Muscle layer of duodenum (tissue), 2 donors: ENCODE data around the gene ADAD2.

Experiments
- H3K27ac ChIP-seq: one replicate; pipeline ENCODE4 v1.7.0; 2013; ENCODE audit warnings: mild to moderate bottlenecking, low read length
- H3K27me3 ChIP-seq: one replicate; pipeline ENCODE4 v1.7.0; 2013; ENCODE audit warnings: low read depth, mild to moderate bottlenecking, control low read depth, low read length
- H3K36me3 ChIP-seq, 2 donors: one replicate each; pipeline ENCODE4 v1.7.0; 2013; ENCODE audit warnings: low read length in 2 of 2, control low read depth in 1 of 2, mild to moderate bottlenecking in 1 of 2; ENCODE audit not compliant: insufficient read depth in 2 of 2, control insufficient read depth in 1 of 2
- H3K4me1 ChIP-seq, 2 donors: one replicate each; pipeline ENCODE4 v1.7.0; 2013; ENCODE audit warnings: low read length in 2 of 2, mild to moderate bottlenecking in 2 of 2, control low read depth in 1 of 2, moderate library complexity in 1 of 2; ENCODE audit not compliant: insufficient read depth in 2 of 2, control insufficient read depth in 1 of 2
- H3K4me3 ChIP-seq, 2 donors: one replicate each; pipeline ENCODE4 v1.7.0; 2013; ENCODE audit warnings: low read length in 2 of 2, low read depth in 1 of 2, mild to moderate bottlenecking in 1 of 2
- H3K9me3 ChIP-seq, 2 donors: one replicate each; pipeline ENCODE4 v1.7.0; 2013; ENCODE audit warnings: low read length in 2 of 2, control low read depth in 1 of 2, mild to moderate bottlenecking in 1 of 2; ENCODE audit not compliant: control insufficient read depth in 1 of 2
- donor health status: healthy.

ADAD2 gene

GRCh38 chr16:84159800-84160199 lies 31.2 kb upstream of the ADAD2 start:
- Histone ChIP-seq H3K9me3 (no peaks in the 10 kb centered on the region), H3K27me3 (peaks cover 4% of the 10 kb centered on the region), H3K36me3 (no peaks in the 10 kb centered on the region), H3K4me1 (no peaks in the 10 kb centered on the region), H3K4me3 (no peak overlapping the region), H3K27ac (no peak overlapping the region)

DNA sequence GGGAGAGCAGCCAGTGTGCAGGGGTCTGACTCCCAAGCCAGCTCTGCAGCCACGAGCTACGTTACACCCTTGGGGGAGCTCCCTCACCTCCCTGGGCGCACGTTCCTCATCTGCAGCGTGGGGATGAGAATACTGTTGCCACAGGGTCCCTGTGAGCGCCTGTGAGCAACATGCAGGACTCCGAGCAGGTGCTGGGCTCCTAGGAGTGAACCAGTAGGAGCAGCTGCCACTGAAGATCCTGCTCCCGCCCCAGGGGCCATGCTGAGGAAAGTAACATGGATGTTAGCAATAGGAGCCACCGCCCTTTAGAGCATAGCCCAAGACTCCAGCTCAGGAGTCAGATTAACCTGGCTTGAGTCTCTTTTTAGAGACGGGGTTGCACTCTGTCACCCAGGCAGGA lies 29.9 kb upstream of the ADAD2 start:
- no peak overlapping the region for H3K27ac ChIP-seq
- peaks cover 4% of the 10 kb centered on the region for H3K27me3 ChIP-seq
- no peak overlapping the region for H3K4me3 ChIP-seq
- H3K9me3 ChIP-seq, result no peaks in the 10 kb centered on the region
- no peaks in the 10 kb centered on the region for H3K4me1 ChIP-seq
- H3K36me3 ChIP-seq, result no peaks in the 10 kb centered on the region

- H3K9me3 ChIP-seq, result no peaks in the 10 kb centered on the region
- no peak overlapping the region for H3K4me3 ChIP-seq
- peaks cover 4% of the 10 kb centered on the region for H3K27me3 ChIP-seq
- no peaks in the 10 kb centered on the region for H3K36me3 ChIP-seq
- H3K27ac ChIP-seq, result no peak overlapping the region
- no peaks in the 10 kb centered on the region for H3K4me1 ChIP-seq
Measured at GRCh38 chr16:84161801-84162200, 29.2 kb upstream of the ADAD2 start.

- Histone ChIP-seq H3K27me3 (no peaks in the 10 kb centered on the region), H3K4me1 (no peaks in the 10 kb centered on the region), H3K4me3 (no peak overlapping the region), H3K9me3 (no peaks in the 10 kb centered on the region), H3K27ac (no peak overlapping the region), H3K36me3 (no peaks in the 10 kb centered on the region)
Measured at GRCh38 chr16:84165746-84166145, 25.2 kb upstream of the ADAD2 start.

DNA sequence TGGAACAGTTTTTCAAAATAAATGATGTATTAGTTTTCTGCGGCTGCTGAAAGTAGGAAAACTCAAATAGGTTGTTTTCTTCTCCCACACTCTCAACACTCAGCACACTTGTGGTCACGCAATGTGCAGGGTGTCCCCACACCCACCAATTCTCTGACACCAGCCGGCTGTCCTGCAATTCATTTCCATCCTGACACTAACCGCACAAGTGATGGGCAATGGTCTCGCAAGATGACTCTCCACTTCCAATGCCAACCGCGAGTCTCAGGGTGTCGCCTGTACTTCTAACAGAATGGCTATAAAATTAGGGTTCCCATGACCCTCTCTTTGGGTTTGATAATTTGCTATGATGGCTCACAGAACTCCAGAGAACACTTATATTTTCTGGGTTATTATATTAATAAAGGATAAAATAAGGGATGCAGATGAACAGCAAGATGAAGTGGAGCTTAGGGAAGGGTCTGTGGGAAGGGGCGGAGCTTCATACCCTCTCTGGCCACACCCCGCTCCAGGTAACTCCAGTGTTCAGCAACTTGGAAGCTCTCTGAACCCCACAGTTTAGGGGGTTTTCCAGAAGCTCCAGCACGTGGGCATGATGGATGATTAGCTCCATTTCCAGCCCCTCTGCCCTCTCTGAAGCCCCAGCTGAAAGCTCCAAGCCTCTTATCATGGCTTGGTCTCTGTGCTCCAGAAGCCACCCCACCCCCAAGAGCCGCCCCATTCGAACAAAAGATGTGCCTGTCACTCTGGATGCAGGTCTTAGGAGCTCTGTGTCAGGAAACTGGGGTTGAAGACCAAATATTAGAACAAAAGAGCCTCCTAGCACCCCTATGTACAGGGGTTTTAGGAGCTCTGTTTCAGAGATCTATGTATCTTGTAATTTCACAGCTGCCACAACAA lies 23.9 kb upstream of the ADAD2 start:
- Histone ChIP-seq H3K4me3 (no peak overlapping the region), H3K9me3 (no peaks in the 10 kb centered on the region), H3K27me3 (no peaks in the 10 kb centered on the region), H3K36me3 (no peaks in the 10 kb centered on the region), H3K27ac (no peak overlapping the region), H3K4me1 (no peaks in the 10 kb centered on the region)

DNA sequence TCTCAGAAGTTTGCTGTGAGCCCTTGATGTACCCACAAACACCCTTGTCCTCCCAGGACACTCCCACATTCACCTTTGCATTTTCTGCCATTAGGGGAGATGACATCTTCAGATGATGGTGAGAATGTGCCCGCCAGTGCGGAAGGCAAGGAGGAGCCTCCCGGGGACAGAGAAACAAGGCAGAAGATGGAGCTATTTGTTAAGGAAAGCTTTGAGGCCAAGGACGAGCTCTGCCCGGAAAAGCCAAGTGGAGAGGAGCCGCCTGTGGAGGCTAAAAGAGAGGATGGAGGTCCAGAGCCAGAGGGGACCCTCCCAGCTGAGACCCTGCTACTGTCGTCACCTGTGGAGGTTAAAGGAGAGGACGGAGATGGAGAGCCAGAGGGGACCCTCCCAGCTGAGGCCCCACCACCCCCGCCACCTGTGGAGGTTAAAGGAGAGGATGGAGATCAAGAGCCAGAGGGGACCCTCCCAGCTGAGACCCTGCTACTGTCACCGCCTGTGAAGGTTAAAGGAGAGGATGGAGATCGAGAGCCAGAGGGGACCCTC lies 21.1 kb upstream of the ADAD2 start:
- Histone ChIP-seq H3K4me1 (no peaks in the 10 kb centered on the region), H3K4me3 (no peak overlapping the region), H3K27ac (no peak overlapping the region), H3K36me3 (no peaks in the 10 kb centered on the region), H3K27me3 (no peaks in the 10 kb centered on the region), H3K9me3 (no peaks in the 10 kb centered on the region)

- no peaks in the 10 kb centered on the region for H3K9me3 ChIP-seq
- H3K4me3 ChIP-seq, result no peak overlapping the region
- no peaks in the 10 kb centered on the region for H3K27me3 ChIP-seq
- no peak overlapping the region for H3K27ac ChIP-seq
- H3K4me1 ChIP-seq, result peaks cover 13 to 28% of the 10 kb centered on the region in 2 donors
- H3K36me3 ChIP-seq, result peaks cover 4 to 11% of the 10 kb centered on the region in 2 donors
Measured at GRCh38 chr16:84174396-84174795, 16.6 kb upstream of the ADAD2 start.

DNA sequence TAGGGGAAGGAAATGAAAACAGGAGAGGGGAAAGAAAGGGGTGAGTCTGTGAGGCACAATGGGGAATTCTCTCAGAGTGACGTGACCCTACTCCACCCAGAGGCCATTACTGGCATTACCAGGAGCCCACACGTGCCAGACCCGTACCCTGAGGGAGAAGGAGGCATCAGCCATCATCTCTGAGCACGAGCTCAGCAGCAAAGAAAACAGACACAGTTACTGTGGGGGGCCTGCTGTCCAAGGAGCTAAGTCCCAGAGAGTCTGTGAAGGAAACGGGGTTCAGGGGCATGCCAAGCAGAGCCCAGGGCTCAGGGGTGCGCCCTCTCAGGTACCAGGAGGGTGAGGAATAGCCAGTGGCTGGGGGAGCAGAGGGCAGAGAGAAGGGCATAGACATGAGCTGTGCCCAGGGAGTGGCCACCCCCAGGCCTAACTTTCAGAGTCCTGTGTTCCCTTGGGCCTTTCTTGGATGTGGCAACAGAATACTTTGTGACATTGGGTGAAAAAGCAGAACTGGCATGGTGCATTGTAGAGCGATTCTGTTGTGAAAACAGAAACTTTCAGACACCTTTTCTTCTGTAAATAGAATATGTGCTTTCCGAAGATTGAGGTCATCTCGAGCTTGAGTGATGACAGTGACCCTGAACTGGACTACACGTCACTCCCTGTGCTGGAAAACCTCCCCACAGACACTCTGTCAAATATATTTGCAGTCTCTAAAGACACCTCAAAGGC lies 15.4 kb upstream of the ADAD2 start:
- Histone ChIP-seq H3K4me3 (no peak overlapping the region), H3K36me3 (peaks cover 4 to 22% of the 10 kb centered on the region in 2 donors), H3K27me3 (no peaks in the 10 kb centered on the region), H3K9me3 (no peaks in the 10 kb centered on the region), H3K27ac (no peak overlapping the region), H3K4me1 (peaks cover 13 to 28% of the 10 kb centered on the region in 2 donors)

GRCh38 chr16:84176192-84177053 lies 14.5 kb upstream of the ADAD2 start:
- Histone ChIP-seq H3K27ac (peak overlapping the region; percentile 8), H3K4me3 (no peak overlapping the region), H3K9me3 (no peaks in the 10 kb centered on the region), H3K27me3 (no peaks in the 10 kb centered on the region), H3K36me3 (peaks cover 10 to 31% of the 10 kb centered on the region in 2 donors), H3K4me1 (peaks cover 13 to 28% of the 10 kb centered on the region in 2 donors)

- H3K27ac ChIP-seq, result peak overlapping the region; percentile 25
Measured at GRCh38 chr16:84177741-84178073, 13.2 kb upstream of the ADAD2 start.

More at GRCh38 chr16:84177741-84178073, 13.2 kb upstream of the ADAD2 start:
- no peak overlapping the region for H3K4me3 ChIP-seq
- no peaks in the 10 kb centered on the region for H3K27me3 ChIP-seq
- H3K9me3 ChIP-seq, result no peaks in the 10 kb centered on the region
- peaks cover 13 to 28% of the 10 kb centered on the region in 2 donors for H3K4me1 ChIP-seq
- H3K36me3 ChIP-seq, result peaks cover 23 to 42% of the 10 kb centered on the region in 2 donors
